ENCODE data around the gene ARHGAP4.

DNA sequence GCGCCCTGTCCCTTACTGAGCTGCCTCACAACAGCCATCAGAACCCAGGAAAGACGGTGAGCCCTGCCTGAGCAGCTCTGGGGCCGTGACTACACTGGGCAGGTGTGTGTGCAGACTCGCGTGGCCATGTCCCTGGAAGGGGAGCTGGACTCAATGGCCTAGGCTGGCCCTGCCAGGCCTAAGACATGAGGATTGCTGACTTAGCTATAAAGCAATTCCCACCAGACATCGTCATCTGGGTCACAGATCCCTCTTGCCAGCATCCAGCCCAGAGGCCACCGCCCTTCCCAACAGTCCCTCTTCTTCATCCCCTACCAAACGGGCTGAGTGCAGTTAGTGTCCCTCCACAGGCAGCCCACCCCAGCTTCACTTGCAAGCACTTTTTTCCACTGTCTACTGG is 5.1 kb upstream of the ARHGAP4 start:
- TF ChIP-seq, protein P1, sequence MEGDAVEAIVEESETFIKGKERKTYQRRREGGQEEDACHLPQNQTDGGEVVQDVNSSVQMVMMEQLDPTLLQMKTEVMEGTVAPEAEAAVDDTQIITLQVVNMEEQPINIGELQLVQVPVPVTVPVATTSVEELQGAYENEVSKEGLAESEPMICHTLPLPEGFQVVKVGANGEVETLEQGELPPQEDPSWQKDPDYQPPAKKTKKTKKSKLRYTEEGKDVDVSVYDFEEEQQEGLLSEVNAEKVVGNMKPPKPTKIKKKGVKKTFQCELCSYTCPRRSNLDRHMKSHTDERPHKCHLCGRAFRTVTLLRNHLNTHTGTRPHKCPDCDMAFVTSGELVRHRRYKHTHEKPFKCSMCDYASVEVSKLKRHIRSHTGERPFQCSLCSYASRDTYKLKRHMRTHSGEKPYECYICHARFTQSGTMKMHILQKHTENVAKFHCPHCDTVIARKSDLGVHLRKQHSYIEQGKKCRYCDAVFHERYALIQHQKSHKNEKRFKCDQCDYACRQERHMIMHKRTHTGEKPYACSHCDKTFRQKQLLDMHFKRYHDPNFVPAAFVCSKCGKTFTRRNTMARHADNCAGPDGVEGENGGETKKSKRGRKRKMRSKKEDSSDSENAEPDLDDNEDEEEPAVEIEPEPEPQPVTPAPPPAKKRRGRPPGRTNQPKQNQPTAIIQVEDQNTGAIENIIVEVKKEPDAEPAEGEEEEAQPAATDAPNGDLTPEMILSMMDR (IDR thresholded peaks at IDR 0.05 in 2 of 3, conservative IDR thresholded peaks at IDR 0.05 in 1 of 3; ENCODE audit: borderline replicate concordance in 1 of 3, insufficient read depth in 1 of 3, low read depth in 2 of 3, low read length in 2 of 3) = no peak
- TF ChIP-seq POLR2AphosphoS5 (IDR thresholded peaks at IDR 0.05; ENCODE audit: low read depth, low read length) (no peak), POLR2A (IDR thresholded peaks at IDR 0.05; ENCODE audit: borderline replicate concordance, extremely low read depth, insufficient read depth, insufficient read length) (no peak), RAD21 (IDR thresholded peaks at IDR 0.05; ENCODE audit: low read depth) (no peak), CEBPB (IDR thresholded peaks at IDR 0.05; ENCODE audit: low read depth) (no peak), EZH2phosphoT487 (IDR thresholded peaks at IDR 0.05; ENCODE audit: borderline replicate concordance) (no peak), JUND (IDR thresholded peaks at IDR 0.05) (no peak), YY1 (IDR thresholded peaks at IDR 0.05; ENCODE audit: extremely low read depth, insufficient replicate concordance, low read depth, low read length) (no peak), SIN3A (IDR thresholded peaks at IDR 0.05; ENCODE audit: low read depth) (no peak), EZH2 (IDR thresholded peaks at IDR 0.05) (no peak), CBX3 (IDR thresholded peaks at IDR 0.05; ENCODE audit: low read depth) (no peak)
- TF ChIP-seq, protein P2, sequence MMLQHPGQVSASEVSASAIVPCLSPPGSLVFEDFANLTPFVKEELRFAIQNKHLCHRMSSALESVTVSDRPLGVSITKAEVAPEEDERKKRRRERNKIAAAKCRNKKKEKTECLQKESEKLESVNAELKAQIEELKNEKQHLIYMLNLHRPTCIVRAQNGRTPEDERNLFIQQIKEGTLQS (IDR thresholded peaks at IDR 0.05) = no peak
